Measurements from ENCODE around the gene GFOD2.

DNA sequence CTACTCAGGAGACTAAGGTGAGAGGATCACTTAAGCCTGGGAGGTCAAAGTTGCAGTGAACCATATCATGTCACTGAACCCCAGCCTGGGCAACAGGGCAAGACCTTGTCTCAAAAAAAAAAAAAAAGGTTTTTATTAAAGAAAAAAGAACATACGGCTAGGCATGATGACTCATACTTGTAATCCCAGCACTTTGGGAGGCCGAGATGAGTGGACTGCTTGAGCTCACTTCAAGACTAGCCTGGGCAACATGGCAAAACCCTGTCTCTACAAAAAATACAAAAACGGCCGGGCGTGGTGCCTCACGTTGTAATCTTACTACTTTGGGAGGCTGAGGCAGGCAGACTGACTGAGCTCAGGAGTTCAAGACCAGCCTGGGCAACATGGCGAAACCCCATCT, 48.8 kb upstream of the GFOD2 start:
- no peak for TF ChIP-seq GATA2 (IDR thresholded peaks at IDR 0.05; ENCODE audit: low read depth, low read length)
- TF ChIP-seq GATA3 (IDR thresholded peaks at IDR 0.05; ENCODE audit: low read depth, low read length): no peak
